ENCODE measurements around the gene TRIM7. TPM values are rescaled to one million over a fixed set of nuclear protein-coding genes. Genes with fewer than 3 reads are reported as not detected.

The TRIM7 gene
- total RNA-seq, 1 donor from 2014 or later, result 6.4 TPM

- H3K36me3 ChIP-seq, result peaks cover 58% of the 10 kb centered on the region
- H3K27me3 ChIP-seq (ENCODE audit: low read depth), result no peaks in the 10 kb centered on the region
- H3K9me3 ChIP-seq (replicated peaks), result no peaks in the 10 kb centered on the region
- no peak for TF ChIP-seq CTCF (IDR thresholded peaks at IDR 0.05; ENCODE audit: borderline replicate concordance)
- peaks cover 3% of the 10 kb centered on the region for H3K4me1 ChIP-seq
- H3K27ac ChIP-seq (replicated peaks), result no peak overlapping the region
- H3K4me3 ChIP-seq, result no peak overlapping the region
- intact Hi-C loops (cut with micrococcal nuclease), result no loop called here
- DNase-seq, result no peak
Observed at GRCh38 chr5:181230551-181230950, 25.6 kb upstream of the TRIM7 start.

- DNase-seq, result no peak
- peaks cover 53% of the 10 kb centered on the region for H3K36me3 ChIP-seq
- no peak overlapping the region for H3K4me3 ChIP-seq
- peaks cover 7% of the 10 kb centered on the region for H3K4me1 ChIP-seq
- intact Hi-C loops (cut with micrococcal nuclease), result no loop called here
- H3K27me3 ChIP-seq (ENCODE audit: low read depth), result no peaks in the 10 kb centered on the region
- H3K9me3 ChIP-seq (replicated peaks), result no peaks in the 10 kb centered on the region
- no peak overlapping the region for H3K27ac ChIP-seq (replicated peaks)
- TF ChIP-seq CTCF (IDR thresholded peaks at IDR 0.05; ENCODE audit: borderline replicate concordance), result no peak
Observed at GRCh38 chr5:181229996-181230395, 25.0 kb upstream of the TRIM7 start.

GRCh38 chr5:181224390-181225229 is 19.6 kb upstream of the TRIM7 start:
- Histone ChIP-seq H3K9me3 (replicated peaks) (no peaks in the 10 kb centered on the region), H3K27me3 (ENCODE audit: low read depth) (no peaks in the 10 kb centered on the region), H3K36me3 (peaks cover 10% of the 10 kb centered on the region), H3K4me1 (peaks cover 37% of the 10 kb centered on the region), H3K27ac (replicated peaks) (peak overlapping the region; percentile 100), H3K4me3 (peak overlapping the region; percentile 96)
- no peak for TF ChIP-seq CTCF (IDR thresholded peaks at IDR 0.05; ENCODE audit: borderline replicate concordance)
- intact Hi-C loops (cut with micrococcal nuclease), result no loop called here
- no peak for DNase-seq

- Histone ChIP-seq H3K9me3 (replicated peaks) (no peaks in the 10 kb centered on the region), H3K27ac (replicated peaks) (peak overlapping the region; percentile 100), H3K36me3 (peaks cover 10% of the 10 kb centered on the region), H3K4me3 (peak overlapping the region; percentile 96), H3K4me1 (peaks cover 37% of the 10 kb centered on the region), H3K27me3 (ENCODE audit: low read depth) (no peaks in the 10 kb centered on the region)
- no peak for DNase-seq
- TF ChIP-seq CTCF (IDR thresholded peaks at IDR 0.05; ENCODE audit: borderline replicate concordance), result no peak
- intact Hi-C loops (cut with micrococcal nuclease), result no loop called here
Observed at GRCh38 chr5:181223729-181224389, 18.9 kb upstream of the TRIM7 start.

GRCh38 chr5:181223058-181223728 is 18.2 kb upstream of the TRIM7 start, which contains the start of gene TRIM41:
Gene TRIM41, plus strand, starts transcription at chr5:181223281. Its CDS starts 719 bp downstream, at chr5:181224000.
- TF ChIP-seq CTCF (IDR thresholded peaks at IDR 0.05; ENCODE audit: borderline replicate concordance), result peak; percentile 39
- H3K4me3 ChIP-seq, result peak within 1 kb of the TSS; percentile 96
- intact Hi-C loops (cut with micrococcal nuclease), result no loop called here
- no peaks in the 10 kb centered on the region for H3K9me3 ChIP-seq (replicated peaks)
- H3K4me1 ChIP-seq, result peaks cover 43% of the 10 kb centered on the region
- H3K27ac ChIP-seq (replicated peaks), result peak within 1 kb of the TSS; percentile 100
- peak; percentile 99 for DNase-seq
- H3K27me3 ChIP-seq (ENCODE audit: low read depth), result no peaks in the 10 kb centered on the region
- H3K36me3 ChIP-seq, result peaks cover 10% of the 10 kb centered on the region
